Stimulated activated CD4-positive, alpha-beta T cell treated with anti-CD3 and anti-CD28 coated beads, Interleukin-12 subunit alpha, Interleukin-12 subunit beta, amount 100 ng/mL, for 24 hours (primary cell): Measurements from ENCODE around the gene ADAMTS16.

Experiments used
- DNase-seq, 2 experiments: peaks; one replicate each; pipeline ENCODE4 v3.0.0-alpha.2; 2020; ENCODE audit warnings: low read depth in 2 of 2

Gene ADAMTS16

GRCh38 chr5:5188376-5189050 is 48.4 kb downstream of the ADAMTS16 start:
- DNase-seq = no peak

GRCh38 chr5:5189051-5189430 is 48.9 kb downstream of the ADAMTS16 start:
- DNase-seq = no peak

GRCh38 chr5:5191906-5192305 is 51.8 kb downstream of the ADAMTS16 start:
- DNase-seq = no peak

GRCh38 chr5:5192681-5193080 is 52.6 kb downstream of the ADAMTS16 start:
- no peak for DNase-seq

- DNase-seq = no peak
Measured at GRCh38 chr5:5195128-5195918, 55.2 kb downstream of the ADAMTS16 start.

- DNase-seq = no peak
Measured at GRCh38 chr5:5198135-5198534, 58.0 kb downstream of the ADAMTS16 start.

GRCh38 chr5:5198815-5199214 is 58.7 kb downstream of the ADAMTS16 start:
- DNase-seq = no peak

- DNase-seq = no peak
Measured at GRCh38 chr5:5199495-5199894, 59.4 kb downstream of the ADAMTS16 start.

- no peak for DNase-seq
Measured at GRCh38 chr5:5200133-5200532, 60.0 kb downstream of the ADAMTS16 start.

GRCh38 chr5:5202321-5202720 is 62.2 kb downstream of the ADAMTS16 start:
- DNase-seq = no peak

- DNase-seq = no peak
Measured at GRCh38 chr5:5203451-5203850, 63.3 kb downstream of the ADAMTS16 start.

GRCh38 chr5:5207828-5208227 is 67.7 kb downstream of the ADAMTS16 start:
- DNase-seq = no peak

GRCh38 chr5:5209089-5209488 is 69.0 kb downstream of the ADAMTS16 start:
- no peak for DNase-seq

GRCh38 chr5:5209510-5210286 is 69.6 kb downstream of the ADAMTS16 start:
- no peak for DNase-seq

- DNase-seq = no peak
Measured at GRCh38 chr5:5217371-5217770, 77.2 kb downstream of the ADAMTS16 start.

GRCh38 chr5:5218396-5218795 is 78.3 kb downstream of the ADAMTS16 start:
- DNase-seq = no peak

- DNase-seq = no peak
Measured at GRCh38 chr5:5219541-5219940, 79.4 kb downstream of the ADAMTS16 start.

GRCh38 chr5:5220901-5221631 is 80.9 kb downstream of the ADAMTS16 start:
- DNase-seq = no peak

- DNase-seq = no peak
Measured at GRCh38 chr5:5221724-5222123, 81.6 kb downstream of the ADAMTS16 start.

GRCh38 chr5:5231576-5231975 is 91.4 kb downstream of the ADAMTS16 start:
- DNase-seq = no peak

GRCh38 chr5:5234912-5235311 is 94.8 kb downstream of the ADAMTS16 start:
- DNase-seq = no peak

- no peak for DNase-seq
Measured at GRCh38 chr5:5235685-5236084, 95.6 kb downstream of the ADAMTS16 start.
